HepG2 (cell line): ENCODE measurements around the gene ERMAP. TPM values are rescaled to one million over a fixed set of nuclear protein-coding genes. Genes with fewer than 3 reads are reported as not detected.
A peak's percentile ranks its signal among the peaks of the same experiment; 100 is the strongest.

Experiments
- BRD4 ChIP-seq: sonication (generic); formaldehyde crosslinking; IDR thresholded peaks from 2 replicates; pipeline ENCODE4 v1.4.0; 2020; ENCODE audit warnings: missing genetic modification reagents
- DMAP1 ChIP-seq: IDR thresholded peaks from 2 replicates; pipeline ENCODE4 v1.6.1; 2016
- ERF ChIP-seq: IDR thresholded peaks from 2 replicates; pipeline ENCODE4 v1.6.1; 2018; ENCODE audit warnings: missing biosample characterization, missing genetic modification reagents
- FOXM1 ChIP-seq: sonication (generic); formaldehyde crosslinking; IDR thresholded peaks from 2 replicates; pipeline ENCODE4 v1.5.0; 2020; ENCODE audit warnings: missing genetic modification reagents
- GABPB1 ChIP-seq: IDR thresholded peaks from 2 replicates; pipeline ENCODE4 v1.6.1; 2016; ENCODE audit warnings: mild to moderate bottlenecking, missing genetic modification reagents, moderate library complexity, missing compliant biosample characterization
- HNRNPLL ChIP-seq: fragments of 200-400 bp; formaldehyde crosslinking; IDR thresholded peaks from 2 replicates; pipeline ENCODE4 v1.6.1; 2017; ENCODE audit warnings: mild to moderate bottlenecking, low read depth, low read length; ENCODE audit not compliant: poor library complexity, severe bottlenecking
- KDM3A ChIP-seq: IDR thresholded peaks from 2 replicates; pipeline ENCODE4 v1.6.1; 2018; ENCODE audit warnings: low read depth, missing compliant biosample characterization
- RBFOX2 ChIP-seq: fragments of 200-400 bp; formaldehyde crosslinking; IDR thresholded peaks from 2 replicates; pipeline ENCODE4 v1.6.1; 2017; ENCODE audit warnings: low read depth, mild to moderate bottlenecking, low read length
- RXRB ChIP-seq: IDR thresholded peaks from 2 replicates; pipeline ENCODE4 v1.6.1; 2016; ENCODE audit warnings: borderline replicate concordance, missing genetic modification reagents, missing compliant biosample characterization
- SIN3A ChIP-seq: IDR thresholded peaks from 2 replicates; pipeline ENCODE4 v1.6.1; 2011; ENCODE audit warnings: low read depth, mild to moderate bottlenecking, control low read depth, low read length, borderline replicate concordance
- SMYD3 ChIP-seq: sonication (generic); formaldehyde crosslinking; IDR thresholded peaks from 2 replicates; pipeline ENCODE4 v1.8.1; 2023; ENCODE audit warnings: mild to moderate bottlenecking, missing genetic modification reagents
- TBX2 ChIP-seq: sonication (generic); formaldehyde crosslinking; IDR thresholded peaks from 2 replicates; pipeline ENCODE4 v1.5.0; 2020; ENCODE audit warnings: missing genetic modification reagents, mild to moderate bottlenecking, borderline replicate concordance
- ZNF260 ChIP-seq: sonication (generic); formaldehyde crosslinking; IDR thresholded peaks from 2 replicates; pipeline ENCODE4 v1.4.0; 2020; ENCODE audit warnings: missing genetic modification reagents, low read depth, mild to moderate bottlenecking, borderline replicate concordance
- ZNF558 ChIP-seq: sonication (generic); formaldehyde crosslinking; IDR thresholded peaks from 2 replicates; pipeline ENCODE4 v1.9.0; 2022; ENCODE audit warnings: mild to moderate bottlenecking, missing genetic modification reagents, borderline replicate concordance
- polyA plus RNA-seq, 8 experiments: library from polyadenylated mRNA; depleted of rRNA in 3 of 8; stranded (reverse) in 7 of 8; unstranded in 1 of 8; fragments of >200 nt; fragmentation: Illumina TruSeq in 4 of 8; extraction: Trizol in 4 of 8; gene quantifications; 2 replicates each; pipeline versions ENCODE4 v1.2.1 to v1.2.3, GENCODE V29; 2011 to 2016; ENCODE audit warnings: low read depth in 4 of 8, missing spikeins in 1 of 8, mixed read lengths in 1 of 8; ENCODE audit not compliant: insufficient read depth in 1 of 8
- total RNA-seq, 5 experiments: library from RNA; depleted of rRNA; stranded (reverse); fragments of >200 nt; fragmentation: Illumina TruSeq; extraction: Trizol; gene quantifications; 2 replicates each; pipeline ENCODE4 v1.2.3, GENCODE V29; 2016; ENCODE audit warnings: low read depth in 1 of 5
- TF ChIP-seq, protein P1 (sequence below): sonication (generic); formaldehyde crosslinking; IDR thresholded peaks from 2 replicates; pipeline ENCODE4 v1.5.0; 2020; ENCODE audit warnings: mild to moderate bottlenecking, missing genetic modification reagents, moderate library complexity
- TF ChIP-seq, protein P2 (sequence below): sonication (generic); formaldehyde crosslinking; IDR thresholded peaks from 2 replicates; pipeline ENCODE4 v1.4.0; 2020; ENCODE audit warnings: missing genetic modification reagents
- TF ChIP-seq, protein P3 (sequence below): sonication (generic); formaldehyde crosslinking; IDR thresholded peaks from 2 replicates; pipeline ENCODE4 v1.4.0; 2020; ENCODE audit warnings: missing genetic modification reagents
- TF ChIP-seq, protein P4 (sequence below): sonication (generic); formaldehyde crosslinking; IDR thresholded peaks from 2 replicates; pipeline ENCODE4 v1.5.0; 2020; ENCODE audit warnings: mild to moderate bottlenecking, missing genetic modification reagents
- TF ChIP-seq, protein P5 (sequence below): sonication (generic); formaldehyde crosslinking; IDR thresholded peaks from 2 replicates; pipeline ENCODE4 v1.4.0; 2020; ENCODE audit warnings: mild to moderate bottlenecking, missing genetic modification reagents

ERMAP gene
- total and polyA plus RNA-seq, 2 of the 13 experiments (the other 11 are each of a cell fraction or from before 2014, with no cell fraction given), result 2.2 to 4.4 TPM

DNA sequence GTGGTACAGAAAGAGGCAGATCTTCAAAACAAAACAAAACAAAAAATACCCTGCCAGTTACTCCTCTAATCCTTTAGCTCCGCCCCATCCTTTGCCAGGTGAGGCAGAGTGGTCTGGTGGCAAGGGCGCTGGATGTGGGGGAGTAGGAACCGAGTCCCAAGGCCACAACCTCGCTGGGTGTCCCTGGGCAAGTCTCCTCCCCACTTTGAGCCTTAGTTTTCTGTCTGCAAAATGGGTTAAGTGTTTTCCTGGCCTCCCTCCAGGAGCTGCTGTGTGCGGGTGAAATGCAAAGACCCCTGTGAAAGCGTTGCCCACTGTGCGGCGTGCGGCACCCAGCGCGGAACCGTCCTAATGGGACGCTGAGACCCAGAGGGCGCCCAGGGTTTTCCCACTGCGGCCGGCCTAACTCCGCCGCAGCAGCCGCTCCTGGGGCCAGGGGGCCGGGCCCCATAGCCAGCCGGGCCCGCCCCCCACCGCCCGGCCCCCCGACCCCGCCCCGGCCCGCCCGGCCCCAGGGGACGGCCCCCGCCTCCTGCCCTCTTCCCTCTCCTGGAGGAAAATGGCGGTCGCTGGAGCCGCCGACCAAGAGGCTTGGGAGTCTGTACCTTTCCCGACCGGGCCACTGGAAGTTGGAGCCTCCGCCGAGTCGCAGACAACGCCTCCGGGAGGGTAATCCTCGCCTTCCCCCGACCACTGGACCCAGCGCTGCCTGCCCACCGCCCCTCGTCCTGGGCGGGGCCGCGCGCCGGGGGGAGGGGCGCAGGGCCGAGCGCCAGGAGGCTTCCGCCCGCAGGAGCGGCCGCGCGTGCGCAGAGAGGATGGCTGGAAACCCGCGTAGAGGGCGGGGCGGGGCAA is at the start of gene ERMAP, which contains the start of gene SVBP (continued):
- TF ChIP-seq RBFOX2 (peak; percentile 89), ZNF558 (CRISPR knock-in tag) (no peak), RXRB (no peak), GABPB1 (peak; percentile 71; the same call in 1 of the 2 replicates), KDM3A (CRISPR knock-in tag) (no peak), ZNF260 (CRISPR knock-in tag) (no peak), ERF (no peak), HNRNPLL (peak; percentile 58), FOXM1 (CRISPR knock-in tag) (no peak), DMAP1 (peak; percentile 80), BRD4 (CRISPR knock-in tag) (no peak; the same call in 1 of the 2 replicates), TBX2 (CRISPR knock-in tag) (peak; percentile 44; the same call in 1 of the 2 replicates), SIN3A (peak; percentile 74; the same call in 1 of the 2 replicates), SMYD3 (CRISPR knock-in tag) (no peak)
- TF ChIP-seq, protein P1, sequence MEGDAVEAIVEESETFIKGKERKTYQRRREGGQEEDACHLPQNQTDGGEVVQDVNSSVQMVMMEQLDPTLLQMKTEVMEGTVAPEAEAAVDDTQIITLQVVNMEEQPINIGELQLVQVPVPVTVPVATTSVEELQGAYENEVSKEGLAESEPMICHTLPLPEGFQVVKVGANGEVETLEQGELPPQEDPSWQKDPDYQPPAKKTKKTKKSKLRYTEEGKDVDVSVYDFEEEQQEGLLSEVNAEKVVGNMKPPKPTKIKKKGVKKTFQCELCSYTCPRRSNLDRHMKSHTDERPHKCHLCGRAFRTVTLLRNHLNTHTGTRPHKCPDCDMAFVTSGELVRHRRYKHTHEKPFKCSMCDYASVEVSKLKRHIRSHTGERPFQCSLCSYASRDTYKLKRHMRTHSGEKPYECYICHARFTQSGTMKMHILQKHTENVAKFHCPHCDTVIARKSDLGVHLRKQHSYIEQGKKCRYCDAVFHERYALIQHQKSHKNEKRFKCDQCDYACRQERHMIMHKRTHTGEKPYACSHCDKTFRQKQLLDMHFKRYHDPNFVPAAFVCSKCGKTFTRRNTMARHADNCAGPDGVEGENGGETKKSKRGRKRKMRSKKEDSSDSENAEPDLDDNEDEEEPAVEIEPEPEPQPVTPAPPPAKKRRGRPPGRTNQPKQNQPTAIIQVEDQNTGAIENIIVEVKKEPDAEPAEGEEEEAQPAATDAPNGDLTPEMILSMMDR (CRISPR knock-in tag), result peak; percentile 43
- TF ChIP-seq, protein P2, sequence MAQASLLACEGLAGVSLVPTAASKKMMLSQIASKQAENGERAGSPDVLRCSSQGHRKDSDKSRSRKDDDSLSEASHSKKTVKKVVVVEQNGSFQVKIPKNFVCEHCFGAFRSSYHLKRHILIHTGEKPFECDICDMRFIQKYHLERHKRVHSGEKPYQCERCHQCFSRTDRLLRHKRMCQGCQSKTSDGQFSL, result 0 out of 2 replicates have a peak, but pooled peaks have one; percentile 16
- TF ChIP-seq, protein P3, sequence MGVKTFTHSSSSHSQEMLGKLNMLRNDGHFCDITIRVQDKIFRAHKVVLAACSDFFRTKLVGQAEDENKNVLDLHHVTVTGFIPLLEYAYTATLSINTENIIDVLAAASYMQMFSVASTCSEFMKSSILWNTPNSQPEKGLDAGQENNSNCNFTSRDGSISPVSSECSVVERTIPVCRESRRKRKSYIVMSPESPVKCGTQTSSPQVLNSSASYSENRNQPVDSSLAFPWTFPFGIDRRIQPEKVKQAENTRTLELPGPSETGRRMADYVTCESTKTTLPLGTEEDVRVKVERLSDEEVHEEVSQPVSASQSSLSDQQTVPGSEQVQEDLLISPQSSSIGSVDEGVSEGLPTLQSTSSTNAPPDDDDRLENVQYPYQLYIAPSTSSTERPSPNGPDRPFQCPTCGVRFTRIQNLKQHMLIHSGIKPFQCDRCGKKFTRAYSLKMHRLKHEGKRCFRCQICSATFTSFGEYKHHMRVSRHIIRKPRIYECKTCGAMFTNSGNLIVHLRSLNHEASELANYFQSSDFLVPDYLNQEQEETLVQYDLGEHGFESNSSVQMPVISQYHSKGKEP, result no peak
- TF ChIP-seq, protein P4, sequence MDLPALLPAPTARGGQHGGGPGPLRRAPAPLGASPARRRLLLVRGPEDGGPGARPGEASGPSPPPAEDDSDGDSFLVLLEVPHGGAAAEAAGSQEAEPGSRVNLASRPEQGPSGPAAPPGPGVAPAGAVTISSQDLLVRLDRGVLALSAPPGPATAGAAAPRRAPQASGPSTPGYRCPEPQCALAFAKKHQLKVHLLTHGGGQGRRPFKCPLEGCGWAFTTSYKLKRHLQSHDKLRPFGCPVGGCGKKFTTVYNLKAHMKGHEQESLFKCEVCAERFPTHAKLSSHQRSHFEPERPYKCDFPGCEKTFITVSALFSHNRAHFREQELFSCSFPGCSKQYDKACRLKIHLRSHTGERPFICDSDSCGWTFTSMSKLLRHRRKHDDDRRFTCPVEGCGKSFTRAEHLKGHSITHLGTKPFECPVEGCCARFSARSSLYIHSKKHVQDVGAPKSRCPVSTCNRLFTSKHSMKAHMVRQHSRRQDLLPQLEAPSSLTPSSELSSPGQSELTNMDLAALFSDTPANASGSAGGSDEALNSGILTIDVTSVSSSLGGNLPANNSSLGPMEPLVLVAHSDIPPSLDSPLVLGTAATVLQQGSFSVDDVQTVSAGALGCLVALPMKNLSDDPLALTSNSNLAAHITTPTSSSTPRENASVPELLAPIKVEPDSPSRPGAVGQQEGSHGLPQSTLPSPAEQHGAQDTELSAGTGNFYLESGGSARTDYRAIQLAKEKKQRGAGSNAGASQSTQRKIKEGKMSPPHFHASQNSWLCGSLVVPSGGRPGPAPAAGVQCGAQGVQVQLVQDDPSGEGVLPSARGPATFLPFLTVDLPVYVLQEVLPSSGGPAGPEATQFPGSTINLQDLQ (CRISPR knock-in tag), result no peak
- TF ChIP-seq, protein P5, sequence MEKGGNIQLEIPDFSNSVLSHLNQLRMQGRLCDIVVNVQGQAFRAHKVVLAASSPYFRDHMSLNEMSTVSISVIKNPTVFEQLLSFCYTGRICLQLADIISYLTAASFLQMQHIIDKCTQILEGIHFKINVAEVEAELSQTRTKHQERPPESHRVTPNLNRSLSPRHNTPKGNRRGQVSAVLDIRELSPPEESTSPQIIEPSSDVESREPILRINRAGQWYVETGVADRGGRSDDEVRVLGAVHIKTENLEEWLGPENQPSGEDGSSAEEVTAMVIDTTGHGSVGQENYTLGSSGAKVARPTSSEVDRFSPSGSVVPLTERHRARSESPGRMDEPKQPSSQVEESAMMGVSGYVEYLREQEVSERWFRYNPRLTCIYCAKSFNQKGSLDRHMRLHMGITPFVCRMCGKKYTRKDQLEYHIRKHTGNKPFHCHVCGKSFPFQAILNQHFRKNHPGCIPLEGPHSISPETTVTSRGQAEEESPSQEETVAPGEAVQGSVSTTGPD (CRISPR knock-in tag), result no peak
